Mesothelial cell of epicardium (in vitro differentiated cells): ENCODE data around the gene CABP4. TPM values are rescaled to one million over a fixed set of nuclear protein-coding genes. Genes with fewer than 3 reads are reported as not detected.
"Not testable (repeated sequence)": the region's sequence is repeated elsewhere in the genome, so short reads cannot be mapped to it uniquely, and the experiment has no call there.

Experiments
- DNase-seq, 2 experiments: peaks; one replicate each; pipeline ENCODE4 v3.0.0; 2021; ENCODE audit warnings: low spot score in 2 of 2; ENCODE audit not compliant: unreplicated experiment in 2 of 2
- H3K27ac Mint-ChIP-seq: 2 replicates; pipeline ENCODE4 v1.8.0; 2021; ENCODE audit warnings: mixed read lengths
- H3K27me3 Mint-ChIP-seq: 2 replicates; pipeline ENCODE4 v1.8.0; 2021; ENCODE audit warnings: low read depth, mixed read lengths
- H3K36me3 Mint-ChIP-seq: 2 replicates; pipeline ENCODE4 v1.8.0; 2021; ENCODE audit warnings: mixed read lengths
- H3K4me1 Mint-ChIP-seq: 2 replicates; pipeline ENCODE4 v1.8.0; 2021; ENCODE audit warnings: mixed read lengths
- H3K4me3 Mint-ChIP-seq: 2 replicates; pipeline ENCODE4 v1.8.0; 2021; ENCODE audit warnings: mild to moderate bottlenecking, moderate library complexity, mixed read lengths
- H3K9me3 Mint-ChIP-seq: 2 replicates; pipeline ENCODE4 v1.8.0; 2021; ENCODE audit warnings: mixed read lengths
- total RNA-seq: library from RNA; stranded (reverse); gene quantifications from 3 replicates; pipeline ENCODE4 v1.2.1, GENCODE V29; 2021
- TF ChIP-seq, protein P1 (sequence below): fragments of 200-600 bp; sonication (generic); IDR thresholded peaks from one replicate; pipeline ENCODE4 v1.5.0; 2021; ENCODE audit warnings: antibody characterized with exemption; ENCODE audit not compliant: unreplicated experiment

CABP4 gene
- total RNA-seq, 1 donor from 2014 or later, result 0.29 TPM

- Mint-ChIP-seq H3K4me3 (peak overlapping the region; percentile 61), H3K27me3 (peaks cover 4% of the 10 kb centered on the region), H3K36me3 (no peaks in the 10 kb centered on the region), H3K27ac (peak overlapping the region; percentile 75), H3K4me1 (peaks cover 14% of the 10 kb centered on the region), H3K9me3 (no peaks in the 10 kb centered on the region)
- DNase-seq, result no peak
- TF ChIP-seq, protein P1, sequence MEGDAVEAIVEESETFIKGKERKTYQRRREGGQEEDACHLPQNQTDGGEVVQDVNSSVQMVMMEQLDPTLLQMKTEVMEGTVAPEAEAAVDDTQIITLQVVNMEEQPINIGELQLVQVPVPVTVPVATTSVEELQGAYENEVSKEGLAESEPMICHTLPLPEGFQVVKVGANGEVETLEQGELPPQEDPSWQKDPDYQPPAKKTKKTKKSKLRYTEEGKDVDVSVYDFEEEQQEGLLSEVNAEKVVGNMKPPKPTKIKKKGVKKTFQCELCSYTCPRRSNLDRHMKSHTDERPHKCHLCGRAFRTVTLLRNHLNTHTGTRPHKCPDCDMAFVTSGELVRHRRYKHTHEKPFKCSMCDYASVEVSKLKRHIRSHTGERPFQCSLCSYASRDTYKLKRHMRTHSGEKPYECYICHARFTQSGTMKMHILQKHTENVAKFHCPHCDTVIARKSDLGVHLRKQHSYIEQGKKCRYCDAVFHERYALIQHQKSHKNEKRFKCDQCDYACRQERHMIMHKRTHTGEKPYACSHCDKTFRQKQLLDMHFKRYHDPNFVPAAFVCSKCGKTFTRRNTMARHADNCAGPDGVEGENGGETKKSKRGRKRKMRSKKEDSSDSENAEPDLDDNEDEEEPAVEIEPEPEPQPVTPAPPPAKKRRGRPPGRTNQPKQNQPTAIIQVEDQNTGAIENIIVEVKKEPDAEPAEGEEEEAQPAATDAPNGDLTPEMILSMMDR, result no peak
Observed at GRCh38 chr11:67421430-67422031, 33.6 kb upstream of the CABP4 start.

DNA sequence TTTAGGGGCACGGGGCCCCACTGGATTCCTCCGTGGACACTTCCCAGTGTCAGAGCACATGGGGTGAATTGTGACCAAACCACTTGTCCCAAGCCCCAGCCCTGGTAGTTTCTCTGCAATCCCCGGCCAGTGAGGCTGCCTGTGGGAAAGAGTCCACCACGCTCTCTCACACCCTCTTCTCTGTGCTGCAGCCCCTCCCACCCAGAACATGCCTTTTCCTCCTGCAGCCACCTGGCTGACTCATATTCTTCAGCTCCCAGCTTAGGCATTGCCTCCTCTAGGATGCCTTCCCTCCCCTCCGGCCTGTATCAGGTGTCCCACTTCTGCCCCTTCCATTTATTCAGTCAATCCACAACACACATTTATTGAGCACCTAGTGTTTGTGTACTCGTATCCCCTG is 32.3 kb upstream of the CABP4 start:
- Mint-ChIP-seq H3K9me3 (no peaks in the 10 kb centered on the region), H3K4me3 (no peak overlapping the region), H3K27me3 (no peaks in the 10 kb centered on the region), H3K4me1 (peaks cover 14% of the 10 kb centered on the region), H3K27ac (no peak overlapping the region), H3K36me3 (no peaks in the 10 kb centered on the region)
- TF ChIP-seq, protein P1, result no peak
- DNase-seq, result no peak

DNA sequence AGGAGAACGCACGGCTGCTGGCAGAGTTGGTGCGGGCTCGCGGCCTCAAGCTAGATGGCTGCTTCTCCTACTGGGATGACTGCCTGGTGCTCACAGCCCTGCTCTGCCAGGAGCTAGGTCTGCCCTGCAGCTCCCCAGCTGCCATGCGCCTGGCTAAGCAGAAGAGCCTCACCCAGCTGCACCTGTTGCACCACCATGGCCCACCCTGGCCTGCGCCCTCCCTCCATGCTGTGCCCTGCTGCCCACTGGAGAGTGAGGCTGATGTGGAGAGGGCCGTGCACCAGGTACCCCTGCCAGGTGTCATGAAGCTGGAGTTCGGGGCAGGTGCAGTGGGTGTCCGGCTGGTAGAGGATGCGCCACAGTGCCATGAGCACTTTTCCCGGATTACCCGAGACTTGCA is 31.7 kb upstream of the CABP4 start:
- TF ChIP-seq, protein P1, result no peak
- H3K9me3 Mint-ChIP-seq, result no peaks in the 10 kb centered on the region
- DNase-seq, result no peak
- no peak overlapping the region for H3K4me3 Mint-ChIP-seq
- no peaks in the 10 kb centered on the region for H3K36me3 Mint-ChIP-seq
- H3K4me1 Mint-ChIP-seq, result peaks cover 16% of the 10 kb centered on the region
- no peaks in the 10 kb centered on the region for H3K27me3 Mint-ChIP-seq
- H3K27ac Mint-ChIP-seq, result no peak overlapping the region

GRCh38 chr11:67423891-67424613 is 31.1 kb upstream of the CABP4 start:
- Mint-ChIP-seq H3K27ac (no peak overlapping the region), H3K4me3 (no peak overlapping the region), H3K36me3 (no peaks in the 10 kb centered on the region), H3K27me3 (no peaks in the 10 kb centered on the region), H3K4me1 (peaks cover 20% of the 10 kb centered on the region), H3K9me3 (no peaks in the 10 kb centered on the region)
- no peak for DNase-seq
- TF ChIP-seq, protein P1, result no peak

DNA sequence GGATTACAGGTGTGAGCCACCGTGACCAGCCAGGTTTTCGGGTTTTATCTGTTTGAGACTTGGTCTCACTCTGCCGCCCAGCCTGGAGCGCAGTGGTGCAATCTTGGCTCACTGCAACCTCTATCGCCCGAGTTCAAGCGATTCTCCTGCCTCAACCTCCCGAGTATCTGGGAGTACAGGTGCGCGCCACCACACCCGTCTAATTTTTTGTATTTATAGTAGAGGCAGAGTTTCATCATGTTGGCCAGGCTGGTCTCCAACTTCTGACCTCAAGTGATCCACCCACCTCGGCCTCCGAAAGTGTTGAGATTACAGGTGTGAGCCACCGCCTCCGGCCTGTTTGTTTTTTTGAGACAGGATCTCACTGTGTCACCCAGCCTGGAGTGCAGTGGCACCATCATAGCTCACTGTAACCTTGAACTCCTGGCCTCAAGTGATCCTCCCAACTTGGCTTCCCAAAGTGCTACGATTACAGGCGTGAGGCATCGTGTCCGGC is 27.7 kb upstream of the CABP4 start:
- not testable (repeated sequence) for H3K9me3 Mint-ChIP-seq, H3K36me3 Mint-ChIP-seq, DNase-seq, H3K27me3 Mint-ChIP-seq
- Mint-ChIP-seq H3K27ac (peak overlapping the region; percentile 98), H3K4me1 (peaks cover 11% of the 10 kb centered on the region), H3K4me3 (peak overlapping the region; percentile 90)
